Mesendoderm (in vitro differentiated cells): Measurements from ENCODE around the gene ZBTB11.
"Not testable (repeated sequence)": the region's sequence is repeated elsewhere in the genome, so short reads cannot be mapped to it uniquely, and the experiment has no call there.

Experiments used
- DNase-seq: peaks from one replicate; pipeline ENCODE4 v3.0.0; 2013
- H2AK5ac ChIP-seq: 2 replicates; pipeline ENCODE4 v1.6.1; 2013; ENCODE audit warnings: low read length, inconsistent platforms
- H2BK120ac ChIP-seq: 2 replicates; pipeline ENCODE4 v1.6.1; 2013; ENCODE audit warnings: low read depth, mild to moderate bottlenecking, low read length, moderate library complexity, mixed read lengths
- H2BK15ac ChIP-seq: replicated peaks from 2 replicates; pipeline ENCODE4 v1.6.1; 2013; ENCODE audit warnings: low read depth, mild to moderate bottlenecking, moderate library complexity
- H2BK5ac ChIP-seq: 2 replicates; pipeline ENCODE4 v1.6.1; 2013; ENCODE audit warnings: low read length, inconsistent platforms
- H3K18ac ChIP-seq: 2 replicates; pipeline ENCODE4 v1.6.1; 2013; ENCODE audit warnings: mild to moderate bottlenecking, low read length, mixed read lengths
- H3K23ac ChIP-seq: one replicate; pipeline ENCODE4 v1.6.1; 2013; ENCODE audit warnings: low read length
- H3K27ac ChIP-seq: 2 replicates; pipeline ENCODE4 v1.5.1; 2013; ENCODE audit warnings: low read depth, mild to moderate bottlenecking, inconsistent platforms, low read length, moderate library complexity
- H3K27me3 ChIP-seq: 2 replicates; pipeline ENCODE4 v1.6.1; 2013; ENCODE audit warnings: low read length, control low read depth, mild to moderate bottlenecking, inconsistent platforms; ENCODE audit not compliant: insufficient read depth, poor library complexity
- H3K36me3 ChIP-seq: 2 replicates; pipeline ENCODE4 v1.6.1; 2013; ENCODE audit warnings: low read length, inconsistent platforms; ENCODE audit not compliant: control insufficient read depth, insufficient read depth
- H3K4ac ChIP-seq: one replicate; pipeline ENCODE4 v1.6.1; 2013; ENCODE audit warnings: low read depth, mild to moderate bottlenecking, low read length, moderate library complexity
- H3K4me1 ChIP-seq: 2 replicates; pipeline ENCODE4 v1.6.1; 2013; ENCODE audit warnings: low read depth, low read length, inconsistent platforms; ENCODE audit not compliant: control insufficient read depth
- H3K4me2 ChIP-seq: 2 replicates; pipeline ENCODE4 v1.6.1; 2013; ENCODE audit warnings: low read length
- H3K4me3 ChIP-seq: 2 replicates; pipeline ENCODE4 v1.5.1; 2013; ENCODE audit warnings: mild to moderate bottlenecking, low read length
- H3K56ac ChIP-seq: one replicate; pipeline ENCODE4 v1.6.1; 2013; ENCODE audit warnings: low read length
- H3K79me1 ChIP-seq: 2 replicates; pipeline ENCODE4 v1.6.1; 2013; ENCODE audit warnings: low read length, inconsistent platforms
- H3K79me2 ChIP-seq: 2 replicates; pipeline ENCODE4 v1.6.1; 2013; ENCODE audit warnings: mild to moderate bottlenecking, low read length; ENCODE audit not compliant: control insufficient read depth, insufficient read depth
- H3K9ac ChIP-seq: 2 replicates; pipeline ENCODE4 v1.6.1; 2013; ENCODE audit warnings: low read length, inconsistent platforms
- H4K5ac ChIP-seq: one replicate; pipeline ENCODE4 v1.6.1; 2013; ENCODE audit warnings: low read length
- H4K8ac ChIP-seq: one replicate; pipeline ENCODE4 v1.6.1; 2013; ENCODE audit warnings: low read depth, mild to moderate bottlenecking, control low read depth, low read length, moderate library complexity
- WGBS: extraction: QIAGEN DNeasy Blood & Tissue Kit; methylation state at CpG from one replicate; pipeline ENCODE4 v1.1.7; 2013; ENCODE audit warnings: low lambda C conversion rate, missing lambda C conversion rate; ENCODE audit not compliant: insufficient coverage; ENCODE audit errors: extremely low coverage; 5-methylcytosine and 5-hydroxymethylcytosine counted together

The ZBTB11 gene

GRCh38 chr3:101641397-101642115 lies 35.4 kb downstream of the ZBTB11 start:
- H2BK15ac ChIP-seq, H3K79me2 ChIP-seq, H4K8ac ChIP-seq, H3K23ac ChIP-seq, H3K4ac ChIP-seq, H4K5ac ChIP-seq, H2AK5ac ChIP-seq, H3K4me3 ChIP-seq, H3K4me1 ChIP-seq, H3K4me2 ChIP-seq, H3K18ac ChIP-seq, H2BK120ac ChIP-seq, H3K36me3 ChIP-seq, H3K27me3 ChIP-seq, H3K79me1 ChIP-seq, H3K9ac ChIP-seq: not testable (repeated sequence)
- H3K56ac ChIP-seq: peak overlapping the region; percentile 52
- WGBS: no CpG with 5 or more reads among the region's 14 CpGs
- H2BK5ac ChIP-seq: peak overlapping the region; percentile 84
- DNase-seq: peak; percentile 91
- H3K27ac ChIP-seq: peak overlapping the region; percentile 39

DNA sequence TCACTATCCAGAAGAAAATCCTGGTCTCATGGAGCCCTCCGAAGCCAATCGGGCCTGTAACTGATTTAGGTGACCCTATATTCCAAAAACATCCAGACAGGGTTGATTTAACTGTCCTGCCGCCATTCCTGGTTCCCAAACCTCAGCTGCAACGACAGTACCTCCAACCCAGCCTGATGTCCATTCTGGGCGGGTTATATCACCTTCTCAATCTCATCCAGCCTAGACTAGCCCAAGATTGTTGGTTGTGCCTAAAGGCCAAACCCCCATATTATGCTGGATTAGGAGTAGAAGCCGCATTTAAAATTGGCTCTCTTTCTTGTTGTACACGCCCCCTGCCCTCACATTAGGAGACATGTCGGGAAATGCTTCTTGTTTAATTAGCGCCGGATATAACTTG lies 36.7 kb downstream of the ZBTB11 start:
- WGBS: no CpG with 5 or more reads among the region's 10 CpGs
- Histone ChIP-seq H4K8ac (no peak overlapping the region), H3K79me1 (no peaks in the 10 kb centered on the region), H3K4me2 (no peak overlapping the region), H2BK5ac (peak overlapping the region; percentile 67), H3K56ac (peak overlapping the region; percentile 69), H3K27me3 (no peaks in the 10 kb centered on the region), H3K79me2 (no peaks in the 10 kb centered on the region), H4K5ac (no peak overlapping the region), H3K18ac (no peak overlapping the region), H2AK5ac (peak overlapping the region; percentile 4), H3K36me3 (no peaks in the 10 kb centered on the region), H3K4me1 (peaks cover 5% of the 10 kb centered on the region), H3K4me3 (no peak overlapping the region), H3K23ac (no peak overlapping the region), H2BK15ac (no peak overlapping the region), H3K9ac (no peak overlapping the region), H3K4ac (no peak overlapping the region), H3K27ac (no peak overlapping the region), H2BK120ac (no peak overlapping the region)
- DNase-seq: no peak

GRCh38 chr3:101639280-101639963 lies 37.5 kb downstream of the ZBTB11 start:
- Histone ChIP-seq H3K27me3 (no peaks in the 10 kb centered on the region), H3K79me1 (no peaks in the 10 kb centered on the region), H3K18ac (no peak overlapping the region), H3K4me3 (no peak overlapping the region), H3K9ac (no peak overlapping the region), H2AK5ac (peak overlapping the region; percentile 85), H2BK15ac (no peak overlapping the region), H3K79me2 (no peaks in the 10 kb centered on the region), H2BK120ac (peak overlapping the region; percentile 34), H3K27ac (no peak overlapping the region), H3K4ac (no peak overlapping the region), H4K5ac (no peak overlapping the region), H3K23ac (no peak overlapping the region), H3K4me1 (peaks cover 5% of the 10 kb centered on the region), H3K36me3 (no peaks in the 10 kb centered on the region), H3K4me2 (no peak overlapping the region), H2BK5ac (no peak overlapping the region), H4K8ac (no peak overlapping the region), H3K56ac (peak overlapping the region; percentile 38)
- WGBS: no CpG with 5 or more reads among the region's 18 CpGs
- no peak for DNase-seq

GRCh38 chr3:101638261-101638745 lies 38.6 kb downstream of the ZBTB11 start:
- no peak overlapping the region for H2BK5ac ChIP-seq
- no peak overlapping the region for H3K4me3 ChIP-seq
- H3K27ac ChIP-seq: peak overlapping the region; percentile 52
- no peaks in the 10 kb centered on the region for H3K79me2 ChIP-seq
- no peaks in the 10 kb centered on the region for H3K79me1 ChIP-seq
- H3K36me3 ChIP-seq: no peaks in the 10 kb centered on the region
- H3K56ac ChIP-seq: peak overlapping the region; percentile 81
- no peak overlapping the region for H4K8ac ChIP-seq
- no peak overlapping the region for H3K23ac ChIP-seq
- peak overlapping the region; percentile 21 for H3K18ac ChIP-seq
- no peak overlapping the region for H2BK120ac ChIP-seq
- no peak overlapping the region for H2AK5ac ChIP-seq
- WGBS: no CpG with 5 or more reads among the region's 10 CpGs
- DNase-seq: peak; percentile 66
- H3K4me2 ChIP-seq: no peak overlapping the region
- H3K4me1 ChIP-seq: peaks cover 5% of the 10 kb centered on the region
- H2BK15ac ChIP-seq: no peak overlapping the region
- peak overlapping the region; percentile 9 for H3K9ac ChIP-seq
- no peak overlapping the region for H4K5ac ChIP-seq
- no peak overlapping the region for H3K4ac ChIP-seq
- H3K27me3 ChIP-seq: no peaks in the 10 kb centered on the region

DNA sequence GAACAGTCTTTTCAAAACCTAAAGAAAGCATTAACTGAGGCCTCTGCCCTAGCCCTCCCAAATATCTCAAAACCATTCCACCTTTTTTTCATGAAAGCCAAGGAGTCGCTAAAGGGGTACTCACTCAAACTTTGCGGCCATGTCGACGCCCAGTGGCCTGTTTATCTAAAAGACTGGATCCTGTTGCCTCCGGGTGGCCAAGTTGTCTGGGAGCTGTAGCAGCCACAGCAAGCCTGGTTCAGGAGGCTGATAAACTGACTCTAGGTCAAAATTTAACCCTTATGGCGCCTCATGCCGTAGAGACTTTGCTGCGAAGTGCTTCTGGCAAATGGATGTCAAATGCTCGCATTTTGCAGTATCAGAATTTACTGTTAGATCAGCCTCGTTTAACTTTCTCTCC lies 39.5 kb downstream of the ZBTB11 start:
- H2BK15ac ChIP-seq: no peak overlapping the region
- H3K79me1 ChIP-seq: no peaks in the 10 kb centered on the region
- H3K4me2 ChIP-seq: no peak overlapping the region
- H3K18ac ChIP-seq: no peak overlapping the region
- WGBS: no CpG with 5 or more reads among the region's 10 CpGs
- peak overlapping the region; percentile 60 for H3K4ac ChIP-seq
- H2BK120ac ChIP-seq: no peak overlapping the region
- no peak overlapping the region for H4K8ac ChIP-seq
- no peak for DNase-seq
- H4K5ac ChIP-seq: no peak overlapping the region
- H2BK5ac ChIP-seq: no peak overlapping the region
- peak overlapping the region; percentile 27 for H3K27ac ChIP-seq
- H3K4me1 ChIP-seq: peaks cover 5% of the 10 kb centered on the region
- no peak overlapping the region for H3K4me3 ChIP-seq
- H3K79me2 ChIP-seq: no peaks in the 10 kb centered on the region
- H2AK5ac ChIP-seq: no peak overlapping the region
- peak overlapping the region; percentile 22 for H3K9ac ChIP-seq
- no peaks in the 10 kb centered on the region for H3K36me3 ChIP-seq
- H3K56ac ChIP-seq: peak overlapping the region; percentile 81
- no peaks in the 10 kb centered on the region for H3K27me3 ChIP-seq
- H3K23ac ChIP-seq: no peak overlapping the region
